SK-N-SH treated with all-trans-retinoic acid at 6 μM for 48 hours (cell line): Measurements from ENCODE around the gene PIGBOS1.

Experiments used
- ARNTL ChIP-seq: fragments of 450-650 bp; formaldehyde crosslinking; IDR thresholded peaks from 2 replicates; pipeline ENCODE4 v1.5.0; 2020; ENCODE audit warnings: low read depth, mild to moderate bottlenecking, moderate library complexity, borderline replicate concordance
- PPARA ChIP-seq: fragments of 250-450 bp; sonication (Bioruptor Pico); IDR thresholded peaks from 2 replicates; pipeline ENCODE4 v1.5.0; 2020; ENCODE audit warnings: mild to moderate bottlenecking, borderline replicate concordance
- TF ChIP-seq, protein P1 (sequence below): fragments of 250-450 bp; sonication (Bioruptor Pico); IDR thresholded peaks from 2 replicates; pipeline ENCODE4 v1.5.1; 2020; ENCODE audit warnings: low read depth, mild to moderate bottlenecking, moderate library complexity
- TF ChIP-seq, protein P2 (sequence below): fragments of 250-450 bp; sonication (Bioruptor Pico); IDR thresholded peaks from 2 replicates; pipeline ENCODE4 v1.8.0; 2020; ENCODE audit warnings: mild to moderate bottlenecking, moderate library complexity, borderline replicate concordance

DNA sequence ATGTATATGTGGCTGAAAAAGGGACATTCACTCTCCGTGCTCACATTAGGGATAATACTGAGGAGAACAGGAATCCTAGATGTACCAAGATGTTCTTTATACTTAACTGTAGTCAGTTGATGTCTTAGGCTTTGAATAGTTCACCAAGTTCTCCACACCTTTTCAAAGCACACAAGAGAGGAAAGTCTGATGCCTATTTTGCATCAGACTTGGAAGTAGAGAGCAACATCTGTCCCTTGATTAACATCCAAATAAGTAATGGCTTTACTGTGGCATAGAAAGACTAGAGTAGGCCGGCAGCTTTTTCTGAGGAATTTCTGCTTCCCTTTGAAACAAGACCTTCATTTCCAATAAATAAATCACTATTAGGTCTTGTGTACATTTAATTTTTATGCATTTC lies 34.1 kb upstream of the PIGBOS1 start:
- TF ChIP-seq, protein P1, sequence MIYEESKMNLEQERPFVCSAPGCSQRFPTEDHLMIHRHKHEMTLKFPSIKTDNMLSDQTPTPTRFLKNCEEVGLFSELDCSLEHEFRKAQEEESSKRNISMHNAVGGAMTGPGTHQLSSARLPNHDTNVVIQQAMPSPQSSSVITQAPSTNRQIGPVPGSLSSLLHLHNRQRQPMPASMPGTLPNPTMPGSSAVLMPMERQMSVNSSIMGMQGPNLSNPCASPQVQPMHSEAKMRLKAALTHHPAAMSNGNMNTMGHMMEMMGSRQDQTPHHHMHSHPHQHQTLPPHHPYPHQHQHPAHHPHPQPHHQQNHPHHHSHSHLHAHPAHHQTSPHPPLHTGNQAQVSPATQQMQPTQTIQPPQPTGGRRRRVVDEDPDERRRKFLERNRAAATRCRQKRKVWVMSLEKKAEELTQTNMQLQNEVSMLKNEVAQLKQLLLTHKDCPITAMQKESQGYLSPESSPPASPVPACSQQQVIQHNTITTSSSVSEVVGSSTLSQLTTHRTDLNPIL (CRISPR knock-in tag): no peak
- TF ChIP-seq, protein P2, sequence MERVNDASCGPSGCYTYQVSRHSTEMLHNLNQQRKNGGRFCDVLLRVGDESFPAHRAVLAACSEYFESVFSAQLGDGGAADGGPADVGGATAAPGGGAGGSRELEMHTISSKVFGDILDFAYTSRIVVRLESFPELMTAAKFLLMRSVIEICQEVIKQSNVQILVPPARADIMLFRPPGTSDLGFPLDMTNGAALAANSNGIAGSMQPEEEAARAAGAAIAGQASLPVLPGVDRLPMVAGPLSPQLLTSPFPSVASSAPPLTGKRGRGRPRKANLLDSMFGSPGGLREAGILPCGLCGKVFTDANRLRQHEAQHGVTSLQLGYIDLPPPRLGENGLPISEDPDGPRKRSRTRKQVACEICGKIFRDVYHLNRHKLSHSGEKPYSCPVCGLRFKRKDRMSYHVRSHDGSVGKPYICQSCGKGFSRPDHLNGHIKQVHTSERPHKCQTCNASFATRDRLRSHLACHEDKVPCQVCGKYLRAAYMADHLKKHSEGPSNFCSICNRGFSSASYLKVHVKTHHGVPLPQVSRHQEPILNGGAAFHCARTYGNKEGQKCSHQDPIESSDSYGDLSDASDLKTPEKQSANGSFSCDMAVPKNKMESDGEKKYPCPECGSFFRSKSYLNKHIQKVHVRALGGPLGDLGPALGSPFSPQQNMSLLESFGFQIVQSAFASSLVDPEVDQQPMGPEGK: no peak
- TF ChIP-seq PPARA (no peak), ARNTL (no peak)
